Activated CD4-positive, alpha-beta T cell treated with anti-CD3 and anti-CD28 coated beads, Interleukin-2, amount 50 U/mL, for 16 hours (primary cell): ENCODE data around the gene CYREN.
A peak's percentile ranks its signal among the peaks of the same experiment; 100 is the strongest.

Experiments used
- DNase-seq: peaks from one replicate; pipeline ENCODE4 v3.0.0-alpha.2; 2020

Gene CYREN

DNA sequence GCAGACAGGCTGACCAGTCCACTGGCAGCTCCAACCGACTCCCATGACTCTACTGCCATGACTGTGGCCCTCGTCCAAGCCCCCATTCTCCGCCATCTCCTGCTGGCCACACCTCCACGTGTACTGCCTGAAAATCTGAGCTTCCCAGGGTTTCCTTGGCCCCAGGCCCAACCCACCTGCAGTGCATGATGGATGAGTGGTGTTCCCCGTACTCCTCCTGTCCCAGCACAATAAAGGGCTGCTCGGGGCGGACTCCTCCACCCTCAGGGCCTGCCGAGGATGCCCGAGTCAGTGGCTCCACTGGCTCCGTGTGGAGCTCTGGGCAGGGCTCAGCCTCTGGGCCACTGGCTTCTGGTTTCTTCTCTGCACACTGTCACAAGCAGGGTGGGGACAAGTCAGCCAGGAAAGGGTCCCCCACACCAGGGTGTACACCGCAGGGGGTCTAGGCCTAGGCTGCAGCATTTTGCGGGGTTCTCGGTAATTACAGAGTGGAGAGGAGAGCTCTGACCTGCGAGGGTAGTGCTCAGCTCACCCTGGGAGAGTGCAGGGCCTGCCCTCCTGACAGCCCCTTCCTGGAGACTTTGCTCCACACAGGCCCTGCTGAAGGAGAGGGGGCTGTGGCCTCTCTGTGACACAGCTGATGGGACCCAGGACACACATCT is 25.6 kb upstream of the CYREN start:
- DNase-seq: no peak

DNA sequence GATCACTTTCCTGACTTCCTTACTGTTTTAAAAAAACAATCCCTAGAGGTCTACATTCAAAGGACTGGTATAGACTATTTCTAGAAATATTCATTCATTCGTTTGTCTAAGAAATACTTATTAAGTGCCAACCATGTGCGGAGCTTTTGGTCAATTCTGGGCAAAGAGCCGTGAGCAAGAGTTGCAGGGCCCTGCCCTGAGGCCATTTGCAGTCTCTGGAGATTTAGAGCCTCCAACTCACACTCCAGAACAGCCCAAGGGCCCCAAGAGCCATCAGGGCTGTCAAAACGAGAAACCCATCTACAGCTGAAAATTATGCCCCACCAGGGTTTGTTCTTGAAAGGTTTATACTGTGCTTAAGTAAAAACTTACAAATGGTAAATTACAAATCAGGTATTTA is 24.6 kb upstream of the CYREN start:
- DNase-seq: no peak

DNA sequence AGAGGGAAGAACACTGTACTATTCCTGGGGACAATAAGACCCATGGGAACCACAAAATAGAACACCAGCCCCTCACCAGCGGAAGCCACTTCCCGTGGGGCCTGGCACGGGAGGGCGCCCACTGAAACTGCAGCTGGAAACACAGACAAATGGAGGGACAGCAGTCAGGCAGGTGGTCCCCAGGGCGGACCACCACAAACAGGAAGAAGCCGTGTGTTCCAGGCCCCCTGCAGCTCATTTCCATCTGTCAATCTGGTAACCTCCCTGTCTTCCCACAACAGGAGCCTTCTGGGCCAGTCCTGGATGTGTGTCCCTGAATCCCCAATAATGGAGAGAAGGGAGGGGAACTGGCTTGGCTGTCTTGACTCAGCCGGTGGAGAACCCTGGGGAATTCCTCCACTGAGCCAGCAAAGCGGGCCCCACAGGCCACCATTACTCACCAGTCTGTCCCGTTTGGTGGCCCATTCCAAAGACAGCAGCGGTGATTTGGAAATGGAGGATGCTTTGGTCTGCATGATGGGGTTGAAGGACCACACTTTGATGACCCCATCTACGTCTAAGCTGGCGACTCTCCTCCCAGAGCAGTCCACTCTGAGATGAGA is 24.1 kb upstream of the CYREN start:
- DNase-seq: no peak

DNA sequence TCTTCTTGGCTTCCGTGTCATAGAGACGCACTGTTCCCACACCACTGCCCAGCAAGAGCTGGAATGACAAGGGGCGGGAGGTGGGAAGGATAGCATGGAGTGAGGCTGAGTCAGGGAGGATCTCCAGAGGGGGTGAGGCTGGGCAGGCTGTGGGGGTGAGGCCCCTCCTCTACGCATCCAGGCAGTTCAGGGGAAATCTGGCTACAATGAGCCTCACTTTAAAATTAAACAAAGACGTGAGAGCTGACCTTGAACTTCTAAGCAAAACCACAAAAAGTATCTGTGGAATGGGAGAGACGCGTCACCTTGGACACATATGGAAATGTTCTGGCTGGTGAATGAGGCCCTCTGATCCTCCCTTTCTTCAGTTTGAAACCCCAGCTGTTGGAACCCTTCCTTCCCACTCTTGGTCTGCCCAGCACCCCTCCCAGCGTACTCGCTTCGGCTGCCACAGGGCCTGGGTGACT is 23.1 kb upstream of the CYREN start:
- no peak for DNase-seq

DNA sequence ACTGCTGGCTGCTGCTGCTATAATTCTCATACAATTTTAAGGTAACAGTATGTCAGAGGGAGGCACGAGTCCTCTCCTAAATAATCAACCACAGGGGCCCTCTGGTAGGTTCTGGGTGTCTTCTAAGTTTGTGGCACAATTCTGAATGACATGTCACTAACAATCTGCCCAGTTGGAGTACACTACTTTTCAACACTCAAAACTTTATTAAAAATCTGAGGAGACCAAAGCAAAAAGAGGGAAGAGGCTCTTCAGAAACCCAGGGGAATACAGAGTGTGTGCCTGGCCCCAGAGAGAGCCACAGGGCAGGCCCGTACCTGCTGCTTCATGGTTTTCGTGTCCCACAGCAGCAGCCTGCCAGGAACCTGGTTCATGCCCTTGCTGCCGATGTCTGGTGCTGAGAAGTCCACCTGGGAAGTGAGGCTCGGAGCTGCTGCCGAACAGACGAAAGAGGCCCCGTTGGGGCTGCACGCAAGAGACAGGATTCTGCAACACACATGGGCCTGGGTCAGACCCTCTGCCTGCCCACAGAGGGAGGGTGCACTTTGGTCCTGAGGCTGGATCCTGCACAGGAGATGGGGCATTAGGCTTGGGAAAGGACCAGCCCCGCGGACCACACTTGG is 22.5 kb upstream of the CYREN start:
- no peak for DNase-seq

DNA sequence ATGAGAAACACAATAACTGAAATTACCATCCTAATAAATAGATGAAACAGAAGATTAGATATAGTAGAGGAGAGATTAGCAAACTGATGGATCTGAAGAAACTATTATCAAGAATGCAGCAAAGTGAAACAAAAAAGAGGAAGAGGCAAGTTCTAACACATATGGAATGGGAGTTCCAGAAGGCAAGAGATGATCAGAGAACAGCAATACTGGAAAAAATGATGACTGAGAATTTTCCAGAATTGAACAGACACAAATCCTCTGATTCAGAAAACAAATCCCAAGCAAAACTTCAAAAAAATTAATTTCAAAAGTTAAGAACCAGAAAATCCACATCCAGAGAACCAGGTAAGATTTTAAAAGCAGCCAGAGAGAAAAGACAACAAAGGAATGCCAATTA is 20.2 kb upstream of the CYREN start:
- no peak for DNase-seq

DNA sequence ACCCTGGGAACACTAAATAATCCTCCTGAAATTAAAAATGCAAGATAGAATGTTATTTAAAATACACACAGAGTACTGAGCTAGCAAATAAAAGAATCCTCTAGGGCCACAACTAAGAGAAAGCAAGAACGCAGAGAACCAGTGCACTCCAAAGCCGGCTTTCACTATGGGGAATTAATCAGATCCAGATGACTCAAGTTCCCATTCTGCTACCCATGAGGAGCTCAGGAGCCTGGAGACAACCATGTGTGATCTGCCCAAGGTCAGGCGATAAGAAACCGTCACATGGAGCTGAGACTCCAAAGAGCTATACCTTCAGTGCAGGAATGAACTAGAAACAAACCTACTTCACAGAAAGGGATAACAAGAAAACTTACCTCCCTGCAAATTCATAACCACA is 19.5 kb upstream of the CYREN start:
- DNase-seq: no peak

DNA sequence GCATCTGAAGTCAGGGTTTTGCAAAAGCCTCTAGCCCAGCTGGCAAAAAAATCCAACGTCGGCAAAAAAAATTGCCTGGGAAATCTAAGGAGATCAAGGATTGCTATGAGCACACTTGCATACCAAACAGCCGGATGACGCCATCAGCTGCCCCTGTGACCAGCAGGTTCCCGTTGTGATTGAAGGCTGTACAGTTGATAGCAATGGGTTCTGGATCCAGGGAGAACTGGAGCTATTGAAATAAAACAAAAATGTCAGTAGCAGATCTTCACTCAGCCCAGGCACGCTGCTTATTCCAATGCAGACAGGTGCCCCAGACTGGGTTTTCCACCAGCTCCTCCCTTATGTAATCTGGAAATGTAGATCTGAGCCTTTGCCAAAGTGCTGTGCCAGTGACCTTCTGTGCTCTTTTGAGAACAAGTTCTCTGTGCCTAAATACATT is 18.7 kb upstream of the CYREN start:
- no peak for DNase-seq

DNA sequence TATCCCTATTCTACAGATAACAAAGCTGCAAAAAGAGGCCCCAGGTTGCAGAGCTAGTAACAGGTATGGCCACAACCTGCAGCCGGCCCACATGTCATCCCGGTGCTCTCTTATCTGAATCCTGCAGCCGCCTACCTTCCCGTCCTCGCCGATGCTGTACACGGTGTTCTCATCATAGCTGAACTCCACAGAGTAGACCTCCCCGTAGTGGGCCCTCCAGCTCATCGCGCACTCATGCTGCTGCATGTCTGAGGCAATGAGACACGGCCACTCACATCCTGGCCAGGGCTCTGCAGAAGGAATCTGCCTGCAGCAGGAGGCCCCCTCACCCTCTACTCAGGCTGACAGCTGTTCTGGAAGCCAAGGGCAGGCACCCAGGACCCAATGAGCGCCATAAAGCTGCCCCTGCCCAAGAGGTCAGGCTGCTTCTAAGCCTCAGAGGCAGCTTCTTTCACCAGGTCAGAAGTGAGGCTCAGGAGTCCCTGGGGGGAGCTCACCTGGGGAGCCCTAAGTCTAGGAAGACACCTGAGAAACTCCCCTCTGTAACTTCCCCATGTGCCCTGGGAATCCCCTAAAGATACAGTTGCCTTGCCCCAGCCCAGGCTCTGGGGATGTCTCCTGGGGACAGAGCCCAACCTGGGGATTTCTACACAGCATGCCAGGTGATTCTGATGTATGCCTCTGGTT is 17.9 kb upstream of the CYREN start:
- DNase-seq: no peak

DNA sequence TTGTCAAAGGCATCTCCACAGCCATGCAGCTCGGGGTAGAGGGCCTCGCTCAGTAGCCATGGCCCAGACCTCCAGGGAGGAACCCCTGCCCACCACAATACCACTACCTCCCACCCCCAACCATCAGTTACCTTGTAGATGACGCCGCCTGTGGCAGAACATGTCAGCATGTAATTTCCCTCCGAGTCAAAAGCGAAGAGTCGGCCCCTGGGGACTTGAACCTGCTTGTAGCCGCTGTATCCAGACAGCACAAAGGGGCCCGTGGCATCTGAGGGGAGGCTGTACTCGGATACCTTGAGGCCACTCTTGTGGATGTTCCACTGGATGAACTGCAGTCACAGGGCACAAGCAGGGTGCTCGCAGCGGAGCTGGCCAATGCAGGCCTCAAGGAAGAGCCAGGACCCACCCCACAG is 16.3 kb upstream of the CYREN start:
- peak; percentile 18 for DNase-seq

DNA sequence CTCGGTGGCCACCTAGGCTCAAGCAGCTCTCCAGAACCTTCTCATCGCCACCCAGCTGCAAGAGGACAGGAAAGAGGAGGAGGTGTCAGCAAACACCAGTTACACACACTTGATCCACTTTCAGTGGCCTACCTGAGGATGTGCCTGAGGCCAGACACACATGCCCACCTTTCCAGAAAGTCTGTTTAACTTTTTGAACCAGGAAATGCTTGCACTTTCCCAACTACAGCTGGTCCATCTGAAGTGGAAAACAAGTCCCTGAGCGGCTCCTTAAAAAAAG is 15.7 kb upstream of the CYREN start:
- no peak for DNase-seq

DNA sequence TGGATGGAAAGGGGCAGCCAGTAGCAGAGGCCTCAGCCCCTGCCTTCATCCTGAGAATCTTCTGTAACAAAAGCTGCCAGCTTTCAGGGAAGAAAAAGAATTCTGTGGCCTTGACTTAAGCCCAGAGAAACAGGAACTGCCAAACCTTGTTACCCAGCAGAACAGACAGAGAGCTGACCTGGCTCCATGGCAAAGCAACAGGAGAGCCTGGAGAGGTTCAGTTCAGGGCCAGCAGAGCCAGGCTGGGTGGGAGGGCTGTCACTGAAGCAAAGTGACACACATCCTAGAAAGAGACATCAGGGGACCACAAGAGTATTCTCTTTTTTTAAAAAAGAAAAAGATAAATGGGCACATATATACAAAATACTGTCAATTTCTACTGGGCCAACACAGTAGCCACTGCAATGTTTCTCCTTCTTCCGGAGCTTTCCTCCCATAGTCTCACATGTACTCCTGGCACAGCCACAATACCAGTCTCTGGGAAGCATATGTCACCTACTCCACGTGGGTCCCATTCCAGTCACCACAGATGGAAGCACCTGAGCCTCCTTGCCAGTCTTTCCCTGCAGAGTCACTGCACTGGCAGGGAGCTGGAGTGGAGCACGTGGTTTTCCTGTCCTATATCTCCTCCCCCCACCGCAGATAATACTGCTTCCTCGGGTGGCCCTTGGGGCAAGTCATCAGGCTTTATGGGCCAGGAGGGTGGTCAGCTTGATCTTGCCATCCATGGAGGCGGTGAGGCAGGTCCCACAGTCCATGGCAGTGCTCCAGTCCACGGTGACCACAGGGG is 15.2 kb upstream of the CYREN start:
- DNase-seq: no peak

DNA sequence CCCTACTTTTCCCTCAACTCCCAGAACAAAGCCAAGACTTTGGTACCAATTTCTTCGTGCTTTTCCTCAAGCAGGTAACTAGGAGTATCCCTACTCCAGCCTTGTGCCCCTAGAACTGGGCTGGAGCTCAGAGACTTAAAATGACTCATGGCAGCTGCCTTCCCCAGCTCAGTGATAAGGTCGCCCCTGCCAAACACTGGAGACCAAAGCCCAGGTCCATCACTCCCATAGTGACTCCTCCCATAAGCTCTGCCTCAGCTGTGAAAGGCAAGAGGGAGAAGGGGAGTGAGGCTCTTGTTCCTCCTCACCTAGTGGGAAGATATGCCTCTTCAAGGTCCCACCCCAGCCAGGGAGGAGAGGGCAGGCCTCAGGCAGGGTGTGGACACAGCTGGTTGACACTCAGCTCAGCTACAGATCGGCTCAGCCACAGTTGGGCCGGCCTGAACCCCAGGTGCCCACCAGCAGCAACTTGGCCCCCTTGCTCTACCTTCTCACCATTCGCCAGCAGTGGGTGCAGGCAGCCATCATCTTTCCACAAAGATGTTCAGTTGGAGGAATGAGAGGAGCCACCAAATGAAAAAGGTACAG is 13.8 kb upstream of the CYREN start:
- DNase-seq: no peak

DNA sequence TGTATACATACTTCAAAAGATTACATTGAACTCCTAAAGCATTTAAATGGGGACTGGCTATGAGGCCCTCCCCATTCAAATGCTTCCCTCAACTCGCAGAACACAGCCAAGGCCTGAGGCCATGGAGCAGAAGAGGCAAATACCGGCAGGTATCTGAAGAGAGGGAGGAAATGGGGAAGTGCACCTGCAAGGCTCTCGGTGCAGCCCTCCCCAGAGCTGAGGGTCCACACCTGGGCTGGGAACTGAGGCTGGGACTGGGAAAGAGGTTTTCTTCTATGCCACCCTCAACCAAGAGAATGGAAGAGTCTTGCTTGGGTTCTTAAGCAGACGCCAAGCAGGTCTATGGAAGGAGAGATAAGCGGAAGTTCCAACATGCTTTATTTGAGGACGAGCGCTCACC is 13.0 kb upstream of the CYREN start:
- DNase-seq: no peak

DNA sequence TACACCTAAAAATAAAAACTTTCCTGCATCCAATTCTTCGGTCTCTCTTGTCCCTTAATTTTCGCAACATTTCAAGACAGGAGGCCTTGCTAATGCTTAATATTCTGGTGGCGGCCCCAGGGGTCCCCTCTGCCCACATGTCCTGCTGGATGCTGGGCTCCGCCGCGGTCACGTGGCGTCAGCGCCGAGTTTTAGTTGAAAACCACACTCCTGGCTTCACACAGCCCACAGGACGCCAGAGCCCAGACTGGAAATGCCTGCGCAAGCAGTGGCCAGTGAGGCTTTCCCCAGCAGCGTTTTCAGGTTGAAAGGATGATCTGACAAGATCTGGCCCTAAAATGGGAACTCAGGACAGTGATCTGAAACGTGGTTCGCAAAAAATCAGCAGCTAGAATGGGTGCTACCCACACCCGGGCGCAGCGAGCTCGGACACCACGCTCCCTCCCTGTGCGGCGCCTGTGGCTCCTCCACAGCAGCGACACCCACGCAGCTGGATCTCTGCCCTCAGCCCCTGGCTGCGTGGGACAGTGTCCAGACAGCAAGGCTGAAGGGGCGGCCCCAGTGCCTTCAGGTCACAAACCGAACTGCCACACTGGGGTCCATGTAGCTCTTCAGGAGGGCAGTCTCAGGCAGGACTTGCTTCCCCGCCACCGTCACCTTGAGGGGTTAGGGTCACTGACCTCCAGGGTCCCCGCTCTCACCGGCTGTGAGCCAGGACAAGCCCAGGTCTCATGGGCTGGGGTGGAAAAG is 11.6 kb upstream of the CYREN start:
- no peak for DNase-seq

DNA sequence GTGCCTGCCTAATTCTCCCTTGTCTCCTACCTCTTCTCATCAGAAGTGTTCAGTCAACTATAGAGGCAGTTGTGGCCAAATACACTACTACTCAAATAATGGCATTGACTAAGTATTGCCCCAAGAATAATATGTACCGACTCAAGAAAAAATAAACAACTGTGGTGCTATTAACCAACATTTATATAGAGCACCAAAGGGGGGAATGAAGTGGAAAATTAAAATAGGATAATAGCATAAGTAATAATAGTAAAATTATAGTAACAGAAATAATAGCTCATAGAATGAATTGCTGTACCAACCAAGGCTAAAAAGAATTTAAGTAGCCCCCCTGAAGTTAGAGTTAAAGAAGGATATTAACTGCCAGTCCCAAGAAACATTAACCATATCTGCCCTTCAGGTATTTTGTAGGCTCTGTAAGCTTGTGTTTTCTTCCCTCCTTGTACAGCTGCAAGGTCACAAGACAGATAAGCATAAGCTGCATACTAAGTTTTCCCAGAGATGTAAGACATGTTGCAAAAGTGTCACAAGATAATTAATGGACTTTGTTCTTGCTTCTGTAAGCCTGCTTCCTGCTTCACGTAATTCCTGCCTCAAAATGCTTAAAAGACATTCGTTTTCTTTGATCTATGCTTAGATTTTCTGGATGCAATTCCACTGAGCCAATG is 10.9 kb upstream of the CYREN start:
- no peak for DNase-seq

DNA sequence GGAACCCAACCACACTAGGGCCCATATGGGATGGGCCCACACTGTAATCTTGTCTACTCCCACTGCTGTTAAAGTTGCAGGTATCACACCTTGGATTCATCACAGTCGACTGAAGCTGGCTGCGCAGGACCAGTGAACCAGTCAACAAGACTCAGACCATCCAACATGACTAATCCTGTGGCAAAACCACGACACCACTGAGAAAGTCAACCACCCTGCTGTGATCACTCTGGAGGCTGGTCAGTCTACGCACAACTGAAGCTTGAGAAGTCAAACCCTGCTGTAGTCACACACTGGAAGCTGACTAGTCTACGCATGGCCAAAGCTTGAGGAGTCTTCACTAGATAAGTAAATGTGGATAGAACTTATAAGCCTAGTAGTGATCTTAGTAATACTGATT is 9.6 kb upstream of the CYREN start:
- peak; percentile 18 for DNase-seq

DNA sequence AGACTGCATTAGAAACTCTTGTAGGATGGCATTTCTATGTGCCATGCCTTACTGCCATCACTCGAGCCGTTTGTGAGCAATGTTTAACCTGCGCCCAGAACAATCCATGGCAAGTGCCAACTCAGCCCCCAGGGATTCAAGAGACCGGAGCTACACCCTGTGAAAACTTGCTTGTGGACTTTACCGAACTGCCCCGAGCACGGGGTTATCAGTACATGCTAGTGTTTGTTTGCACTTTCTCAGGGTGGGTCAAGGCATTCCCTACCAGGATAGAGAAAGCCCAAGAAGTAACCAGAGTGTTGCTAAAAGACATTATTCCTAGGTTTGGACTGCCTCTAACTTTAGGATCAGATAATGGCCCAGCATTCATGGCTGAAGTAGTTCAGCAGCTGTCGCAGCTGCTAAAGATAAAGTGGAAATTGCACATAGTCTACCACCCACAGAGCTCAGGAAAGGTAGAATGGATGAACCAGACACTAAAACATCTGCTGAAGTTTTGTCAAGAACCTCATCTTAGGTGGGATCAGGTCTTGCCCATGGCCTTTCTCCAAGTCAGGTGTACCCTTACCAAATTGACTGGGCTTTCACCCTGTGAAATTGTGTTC is 8.9 kb upstream of the CYREN start:
- no peak for DNase-seq

DNA sequence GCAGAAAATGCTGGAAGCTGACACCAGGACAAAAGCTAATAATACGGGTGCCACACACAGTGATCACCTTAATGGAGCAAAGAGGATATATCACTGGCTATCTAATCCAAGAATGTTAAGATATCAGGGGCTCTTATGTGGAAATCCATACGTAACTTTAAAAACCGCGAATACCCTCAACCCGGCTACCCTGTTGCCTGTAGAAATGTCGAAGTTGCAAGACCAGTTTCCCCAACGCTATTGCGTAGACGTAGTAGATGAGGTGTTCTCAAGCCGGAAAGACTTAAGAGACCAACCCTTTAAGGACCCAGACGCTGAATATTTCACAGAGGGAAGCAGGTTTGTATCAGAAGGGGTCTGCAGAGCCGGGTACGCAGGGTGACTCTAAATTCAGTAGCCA is 7.9 kb upstream of the CYREN start:
- no peak for DNase-seq

DNA sequence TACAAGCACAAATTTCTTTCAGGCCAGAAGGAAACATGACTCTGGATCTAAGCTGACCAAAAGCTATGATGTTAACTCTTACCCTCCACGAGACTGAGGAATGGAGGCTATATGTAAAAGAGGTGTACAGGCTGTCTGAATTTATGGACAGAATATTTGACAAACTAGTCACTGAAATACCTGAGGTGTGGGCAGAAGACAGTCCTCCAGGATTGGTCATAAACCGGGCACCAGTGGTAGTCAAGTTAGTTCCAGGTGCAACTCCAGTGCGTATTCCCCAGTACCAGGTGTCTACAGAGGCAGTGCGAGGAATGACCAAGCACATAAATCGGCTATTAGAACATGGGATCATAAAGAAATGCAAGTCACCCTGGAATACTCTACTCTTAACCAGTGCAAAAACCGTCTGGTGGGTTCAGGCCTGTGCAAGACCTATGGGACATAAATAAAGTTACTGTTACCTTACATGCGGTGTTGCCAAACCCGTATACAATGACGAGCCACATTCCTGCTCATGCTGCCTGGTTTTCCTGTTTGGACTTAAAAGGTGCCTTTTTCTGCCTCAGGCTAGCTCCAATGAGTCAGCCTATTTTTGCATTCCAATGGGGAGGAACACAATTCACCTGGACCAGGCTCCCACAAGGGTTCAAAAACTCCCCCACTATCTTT is 6.7 kb upstream of the CYREN start:
- no peak for DNase-seq

DNA sequence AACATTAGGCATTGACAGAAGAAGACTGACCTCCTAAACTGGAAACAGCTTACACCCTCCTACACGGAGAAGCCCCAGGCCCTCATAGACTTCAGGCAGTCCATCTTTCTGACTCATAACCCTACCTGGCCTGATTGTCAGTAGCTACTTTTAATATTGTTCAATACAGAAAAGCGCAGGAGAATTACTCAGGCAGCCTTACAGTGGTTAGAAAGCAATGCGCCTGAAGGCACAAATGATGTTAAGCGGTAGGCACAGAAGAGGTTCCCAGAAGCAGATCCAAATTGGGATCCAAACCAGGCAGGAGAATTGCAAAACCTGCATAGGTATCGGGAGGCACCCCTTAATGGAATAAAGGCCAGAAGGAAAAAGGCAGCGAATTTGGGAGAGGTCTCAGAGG is 5.4 kb upstream of the CYREN start:
- no peak for DNase-seq
